ENCODE results near the gene KCTD5.
"Not testable (repeated sequence)": the region's sequence is repeated elsewhere in the genome, so short reads cannot be mapped to it uniquely, and the experiment has no call there.

Gene KCTD5

GRCh38 chr16:2719328-2720063, 37.2 kb downstream of the KCTD5 start:
- no peaks in the 10 kb centered on the region for H3K9me3 ChIP-seq (ENCODE audit: control insufficient read depth, low read length)
- H3K4me1 ChIP-seq (ENCODE audit: control insufficient read depth, insufficient read depth, low read length, poor library complexity, severe bottlenecking) = peaks cover 3% of the 10 kb centered on the region
- no peak overlapping the region for H3K27ac ChIP-seq (ENCODE audit: low read depth, low read length, severe bottlenecking)
- WGBS, 2 experiments (ENCODE audit: insufficient coverage in 2 of 2) = 93 to 94% methylated on average over 10 to 15 of the region's 16 CpGs
- H3K36me3 ChIP-seq (ENCODE audit: control insufficient read depth, insufficient read depth, low read length) = no peaks in the 10 kb centered on the region
- H3K4me3 ChIP-seq (ENCODE audit: extremely low read depth, insufficient read depth, low read length, poor library complexity, severe bottlenecking) = no peak overlapping the region

- peak within 1 kb of the TSS; percentile 57 for H3K27ac ChIP-seq (ENCODE audit: low read depth, low read length, severe bottlenecking)
- no peaks in the 10 kb centered on the region for H3K9me3 ChIP-seq (ENCODE audit: control insufficient read depth, low read length)
- H3K4me1 ChIP-seq (ENCODE audit: control insufficient read depth, insufficient read depth, low read length, poor library complexity, severe bottlenecking) = peaks cover 3% of the 10 kb centered on the region
- 88 to 94% methylated on average over 18 to 25 of the region's 26 CpGs for WGBS, 2 experiments (ENCODE audit: insufficient coverage in 2 of 2)
- peak within 1 kb of the TSS; percentile 49 for H3K4me3 ChIP-seq (ENCODE audit: extremely low read depth, insufficient read depth, low read length, poor library complexity, severe bottlenecking)
- H3K36me3 ChIP-seq (ENCODE audit: control insufficient read depth, insufficient read depth, low read length) = no peaks in the 10 kb centered on the region
These were observed 37.7 kb downstream of the KCTD5 start, which contains the start of gene PRSS27 for GRCh38 chr16:2720064-2720457. TSS of gene PRSS27 (minus strand) at chr16:2720224. CDS start at chr16:2720160, 64 bp downstream.

GRCh38 chr16:2720719-2721633, 38.7 kb downstream of the KCTD5 start:
- WGBS, 2 experiments (ENCODE audit: insufficient coverage in 2 of 2) = 3% methylated on average over 47 to 69 of the region's 99 CpGs

GRCh38 chr16:2721634-2722173, 39.4 kb downstream of the KCTD5 start:
- H3K4me1 ChIP-seq (ENCODE audit: control insufficient read depth, insufficient read depth, low read length, poor library complexity, severe bottlenecking); H3K36me3 ChIP-seq (ENCODE audit: control insufficient read depth, insufficient read depth, low read length); H3K27ac ChIP-seq (ENCODE audit: low read depth, low read length, severe bottlenecking); H3K9me3 ChIP-seq (ENCODE audit: control insufficient read depth, low read length): not testable (repeated sequence)
- peak overlapping the region; percentile 49 for H3K4me3 ChIP-seq (ENCODE audit: extremely low read depth, insufficient read depth, low read length, poor library complexity, severe bottlenecking)
- 60 to 67% methylated on average over 12 to 13 of the region's 14 CpGs for WGBS, 2 experiments (ENCODE audit: insufficient coverage in 2 of 2)

More at GRCh38 chr16:2720719-2721633, 38.7 kb downstream of the KCTD5 start:
- H3K4me3 ChIP-seq (ENCODE audit: extremely low read depth, insufficient read depth, low read length, poor library complexity, severe bottlenecking) = peak overlapping the region; percentile 49
- no peaks in the 10 kb centered on the region for H3K9me3 ChIP-seq (ENCODE audit: control insufficient read depth, low read length)
- H3K4me1 ChIP-seq (ENCODE audit: control insufficient read depth, insufficient read depth, low read length, poor library complexity, severe bottlenecking) = peaks cover 3% of the 10 kb centered on the region
- H3K27ac ChIP-seq (ENCODE audit: low read depth, low read length, severe bottlenecking) = peak overlapping the region; percentile 57
- H3K36me3 ChIP-seq (ENCODE audit: control insufficient read depth, insufficient read depth, low read length) = no peaks in the 10 kb centered on the region

- no peaks in the 10 kb centered on the region for H3K9me3 ChIP-seq (ENCODE audit: control insufficient read depth, low read length)
- H3K27ac ChIP-seq (ENCODE audit: low read depth, low read length, severe bottlenecking) = no peak overlapping the region
- peaks cover 3% of the 10 kb centered on the region for H3K4me1 ChIP-seq (ENCODE audit: control insufficient read depth, insufficient read depth, low read length, poor library complexity, severe bottlenecking)
- H3K4me3 ChIP-seq (ENCODE audit: extremely low read depth, insufficient read depth, low read length, poor library complexity, severe bottlenecking) = no peak overlapping the region
- no peaks in the 10 kb centered on the region for H3K36me3 ChIP-seq (ENCODE audit: control insufficient read depth, insufficient read depth, low read length)
- WGBS, 2 experiments (ENCODE audit: insufficient coverage in 2 of 2) = 86 to 95% methylated on average over 5 of the region's 7 CpGs
These were observed 41.9 kb downstream of the KCTD5 start for GRCh38 chr16:2724088-2724676.

GRCh38 chr16:2724816-2725348, 42.6 kb downstream of the KCTD5 start:
- H3K9me3 ChIP-seq (ENCODE audit: control insufficient read depth, low read length) = no peaks in the 10 kb centered on the region
- 85 to 89% methylated on average over 12 to 14 of the region's 16 CpGs for WGBS, 2 experiments (ENCODE audit: insufficient coverage in 2 of 2)
- no peaks in the 10 kb centered on the region for H3K36me3 ChIP-seq (ENCODE audit: control insufficient read depth, insufficient read depth, low read length)
- H3K4me1 ChIP-seq (ENCODE audit: control insufficient read depth, insufficient read depth, low read length, poor library complexity, severe bottlenecking) = no peaks in the 10 kb centered on the region
- no peak overlapping the region for H3K27ac ChIP-seq (ENCODE audit: low read depth, low read length, severe bottlenecking)
- H3K4me3 ChIP-seq (ENCODE audit: extremely low read depth, insufficient read depth, low read length, poor library complexity, severe bottlenecking) = no peak overlapping the region

- Histone ChIP-seq H3K36me3 (ENCODE audit: control insufficient read depth, insufficient read depth, low read length) (no peaks in the 10 kb centered on the region), H3K4me1 (ENCODE audit: control insufficient read depth, insufficient read depth, low read length, poor library complexity, severe bottlenecking) (no peaks in the 10 kb centered on the region), H3K4me3 (ENCODE audit: extremely low read depth, insufficient read depth, low read length, poor library complexity, severe bottlenecking) (no peak overlapping the region), H3K9me3 (ENCODE audit: control insufficient read depth, low read length) (no peaks in the 10 kb centered on the region), H3K27ac (ENCODE audit: low read depth, low read length, severe bottlenecking) (no peak overlapping the region)
- WGBS, 2 experiments (ENCODE audit: insufficient coverage in 2 of 2) = 93 to 100% methylated on average over 1 to 3 of the region's 5 CpGs
These were observed 44.6 kb downstream of the KCTD5 start for GRCh38 chr16:2726923-2727322.

- Histone ChIP-seq H3K27ac (ENCODE audit: low read depth, low read length, severe bottlenecking) (no peak overlapping the region), H3K4me3 (ENCODE audit: extremely low read depth, insufficient read depth, low read length, poor library complexity, severe bottlenecking) (no peak overlapping the region), H3K4me1 (ENCODE audit: control insufficient read depth, insufficient read depth, low read length, poor library complexity, severe bottlenecking) (no peaks in the 10 kb centered on the region), H3K9me3 (ENCODE audit: control insufficient read depth, low read length) (no peaks in the 10 kb centered on the region), H3K36me3 (ENCODE audit: control insufficient read depth, insufficient read depth, low read length) (no peaks in the 10 kb centered on the region)
- WGBS, 2 experiments (ENCODE audit: insufficient coverage in 2 of 2) = 100% methylated on average over 2 to 3 of the region's 7 CpGs
These were observed 45.7 kb downstream of the KCTD5 start for GRCh38 chr16:2728034-2728433.

GRCh38 chr16:2734844-2735515, 52.7 kb downstream of the KCTD5 start:
- H3K4me1 ChIP-seq (ENCODE audit: control insufficient read depth, insufficient read depth, low read length, poor library complexity, severe bottlenecking) = no peaks in the 10 kb centered on the region

More at GRCh38 chr16:2734844-2735515, 52.7 kb downstream of the KCTD5 start:
- no peak overlapping the region for H3K4me3 ChIP-seq (ENCODE audit: extremely low read depth, insufficient read depth, low read length, poor library complexity, severe bottlenecking)
- H3K36me3 ChIP-seq (ENCODE audit: control insufficient read depth, insufficient read depth, low read length) = no peaks in the 10 kb centered on the region
- no peak overlapping the region for H3K27ac ChIP-seq (ENCODE audit: low read depth, low read length, severe bottlenecking)
- 88 to 98% methylated on average over 8 to 9 of the region's 10 CpGs for WGBS, 2 experiments (ENCODE audit: insufficient coverage in 2 of 2)
- H3K9me3 ChIP-seq (ENCODE audit: control insufficient read depth, low read length) = no peaks in the 10 kb centered on the region
